Activated T-helper 2 cell treated with anti-CD3 and anti-CD28 coated beads, Interferon-gamma antibody, Interleukin-2, Interleukin-4, amounts not matched to agents 10 μg/mL and 5 μg/mL and 100 μg/mL, durations not matched to agents 14 hours and 24 hours and 36 hours (primary cell): ENCODE results near the gene TEAD1. TPM values are rescaled to one million over a fixed set of nuclear protein-coding genes. Genes with fewer than 3 reads are reported as not detected.

Experiments
- DNase-seq: peaks from one replicate; pipeline ENCODE4 v3.0.0; 2021; ENCODE audit warnings: low spot score
- H3K27ac Mint-ChIP-seq: one replicate; pipeline ENCODE4 v1.8.0; 2021; ENCODE audit warnings: mixed read lengths
- H3K27me3 Mint-ChIP-seq: one replicate; pipeline ENCODE4 v1.8.0; 2021; ENCODE audit warnings: low read depth, mixed read lengths
- H3K36me3 Mint-ChIP-seq: one replicate; pipeline ENCODE4 v1.8.0; 2021; ENCODE audit warnings: low read depth, mixed read lengths
- H3K4me1 Mint-ChIP-seq: one replicate; pipeline ENCODE4 v1.8.0; 2021; ENCODE audit warnings: low read depth, mixed read lengths
- H3K4me3 Mint-ChIP-seq: one replicate; pipeline ENCODE4 v1.8.0; 2021; ENCODE audit warnings: low read depth, mild to moderate bottlenecking, moderate library complexity, mixed read lengths
- H3K9me3 Mint-ChIP-seq: one replicate; pipeline ENCODE4 v1.8.0; 2021; ENCODE audit warnings: mixed read lengths
- intact Hi-C: fragments of 100-400 bp; cut with micrococcal nuclease; formaldehyde crosslinking; loops from one replicate; pipeline ENCODE4 v1.15.1; 2023
- total RNA-seq: library from RNA; stranded (reverse); gene quantifications from 2 replicates; pipeline ENCODE4 v1.2.3, GENCODE V29; 2022

Gene TEAD1
- total RNA-seq, 1 donor from 2014 or later = 1.3 TPM

DNA sequence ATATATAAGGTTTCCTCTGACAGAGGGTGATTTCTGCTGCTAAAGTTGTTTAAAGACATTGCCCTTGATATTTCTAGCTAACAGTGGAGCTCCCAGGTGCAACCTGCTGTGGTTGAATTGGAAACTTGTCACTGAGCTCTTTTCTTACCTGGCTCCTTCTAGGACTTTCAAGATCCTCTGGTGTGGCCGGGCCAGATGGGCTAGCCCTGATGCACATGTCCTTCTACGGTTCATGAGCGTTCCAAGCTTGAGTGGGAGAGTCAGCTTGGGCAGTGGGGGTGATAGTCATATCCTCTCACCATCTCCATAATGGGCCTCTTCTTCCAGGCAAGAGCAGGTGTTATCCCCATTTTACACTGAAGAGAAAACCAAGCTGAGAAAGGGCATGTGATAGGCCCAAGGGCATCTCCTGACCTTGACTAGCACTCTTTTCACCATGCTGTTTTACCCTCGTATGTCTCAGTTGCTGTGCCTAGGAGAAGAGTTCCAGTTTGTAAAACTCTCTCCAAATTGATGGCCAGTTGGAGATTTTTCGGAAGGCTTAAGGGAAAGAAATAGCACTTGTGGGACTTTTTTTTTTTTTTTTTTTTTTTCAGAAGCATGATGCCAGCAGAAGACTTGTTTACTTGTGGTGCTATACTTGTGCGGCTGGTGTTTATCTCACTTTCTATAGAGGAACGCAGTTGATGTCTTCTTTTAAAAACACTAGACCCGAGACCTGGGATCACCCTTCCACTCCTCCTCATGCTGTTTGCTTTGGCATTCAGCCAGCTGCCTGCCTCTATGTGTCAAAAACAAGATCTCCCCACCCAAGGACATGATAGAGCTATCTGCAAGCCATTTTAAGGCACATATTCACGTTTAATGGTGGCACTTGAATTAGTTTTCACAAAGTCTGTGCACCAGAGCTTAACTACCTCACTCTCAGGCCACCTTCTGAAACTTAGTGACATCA is 32.6 kb downstream of the TEAD1 start:
- Mint-ChIP-seq H3K27ac (no peak overlapping the region), H3K4me3 (no peak overlapping the region), H3K9me3 (no peaks in the 10 kb centered on the region), H3K36me3 (no peaks in the 10 kb centered on the region), H3K4me1 (no peaks in the 10 kb centered on the region), H3K27me3 (peaks cover 43% of the 10 kb centered on the region)
- no peak for DNase-seq
- intact Hi-C loops = no loop called here

DNA sequence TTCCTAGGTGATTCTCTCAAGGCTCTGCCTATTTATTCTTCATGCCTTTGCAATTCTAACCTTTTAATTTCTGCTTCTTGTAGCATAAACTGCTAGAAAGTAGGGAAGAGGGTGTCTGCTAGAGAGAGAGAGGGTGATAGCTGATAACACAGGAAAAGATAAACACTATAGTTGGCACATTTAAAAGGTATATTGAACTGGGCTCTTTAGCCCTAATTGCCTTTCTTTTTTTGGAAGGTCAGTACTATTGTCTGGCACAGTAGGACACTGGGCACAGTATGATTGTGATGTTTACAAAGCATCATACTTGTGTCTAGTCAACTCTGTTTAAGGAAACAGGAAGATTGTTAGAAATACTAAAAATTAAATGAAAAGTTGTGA is 33.3 kb downstream of the TEAD1 start:
- DNase-seq = no peak
- Mint-ChIP-seq H3K9me3 (no peaks in the 10 kb centered on the region), H3K36me3 (no peaks in the 10 kb centered on the region), H3K27me3 (peaks cover 44% of the 10 kb centered on the region), H3K4me1 (no peaks in the 10 kb centered on the region), H3K27ac (no peak overlapping the region), H3K4me3 (no peak overlapping the region)
- intact Hi-C loops = no loop called here

DNA sequence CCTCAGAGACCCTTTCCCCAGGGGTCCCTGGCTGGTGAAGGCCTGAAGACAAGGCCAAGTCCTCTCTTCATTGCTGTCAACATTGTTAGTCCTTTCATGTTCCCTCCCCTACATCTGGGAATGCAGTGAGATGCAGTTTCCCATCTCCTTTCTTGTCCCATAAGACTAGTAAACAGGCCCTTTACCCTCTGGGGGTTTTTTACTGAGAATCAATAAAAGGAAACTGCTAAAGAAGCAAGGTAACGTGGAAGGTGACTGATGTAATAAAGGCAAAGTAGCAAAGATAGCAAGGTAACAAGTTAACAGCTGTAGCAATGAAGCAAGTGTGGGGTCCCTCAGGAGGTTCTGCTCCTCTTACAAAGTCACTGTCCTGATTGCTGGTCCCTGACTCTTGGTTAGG is 37.3 kb downstream of the TEAD1 start:
- H3K4me1 Mint-ChIP-seq = no peaks in the 10 kb centered on the region
- peaks cover 57% of the 10 kb centered on the region for H3K27me3 Mint-ChIP-seq
- no peaks in the 10 kb centered on the region for H3K9me3 Mint-ChIP-seq
- intact Hi-C loops = no loop called here
- no peak overlapping the region for H3K4me3 Mint-ChIP-seq
- no peak for DNase-seq
- H3K36me3 Mint-ChIP-seq = no peaks in the 10 kb centered on the region
- H3K27ac Mint-ChIP-seq = no peak overlapping the region

DNA sequence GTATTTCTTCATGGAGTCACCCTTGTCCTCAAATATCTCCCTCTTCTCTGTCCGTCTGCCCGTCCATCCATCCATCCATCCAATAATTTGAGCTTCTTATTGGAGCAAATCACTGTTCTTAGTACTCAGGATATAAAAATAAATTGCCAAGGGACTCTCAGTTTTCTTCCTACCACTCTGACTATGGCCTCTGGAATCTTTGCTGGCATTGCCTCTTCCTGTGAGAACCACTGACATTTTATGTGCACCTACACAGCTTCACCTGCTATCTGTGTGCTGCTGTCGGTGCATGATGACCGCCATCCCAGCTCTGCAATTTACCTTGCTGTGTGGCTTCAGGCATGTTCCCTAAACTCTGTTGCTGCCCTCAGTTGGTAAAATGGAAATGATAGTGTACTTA is 37.9 kb downstream of the TEAD1 start:
- DNase-seq = no peak
- no peaks in the 10 kb centered on the region for H3K9me3 Mint-ChIP-seq
- H3K27ac Mint-ChIP-seq = no peak overlapping the region
- H3K36me3 Mint-ChIP-seq = no peaks in the 10 kb centered on the region
- H3K4me1 Mint-ChIP-seq = no peaks in the 10 kb centered on the region
- peaks cover 61% of the 10 kb centered on the region for H3K27me3 Mint-ChIP-seq
- no peak overlapping the region for H3K4me3 Mint-ChIP-seq
- intact Hi-C loops = no loop called here

DNA sequence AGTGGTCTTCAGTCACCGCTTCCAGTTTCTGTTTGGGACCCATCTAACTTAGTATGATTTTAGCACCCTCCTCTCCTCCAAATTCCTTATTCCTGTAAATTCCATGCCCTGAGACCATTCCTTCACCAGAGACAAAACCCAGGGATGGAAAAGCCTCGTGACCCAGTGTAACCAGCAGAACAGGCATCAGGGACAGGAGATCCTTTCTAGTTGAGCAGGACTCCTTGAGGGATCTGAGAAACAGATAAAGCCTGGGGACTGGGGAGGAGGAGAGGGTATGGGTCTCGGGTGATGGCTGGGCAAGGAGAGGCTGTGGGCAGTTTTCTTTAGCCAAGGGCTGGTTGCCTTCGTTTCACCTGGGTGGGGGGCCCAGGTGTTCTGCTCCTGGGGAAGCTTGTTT is 40.9 kb downstream of the TEAD1 start:
- H3K9me3 Mint-ChIP-seq = no peaks in the 10 kb centered on the region
- DNase-seq = no peak
- H3K4me3 Mint-ChIP-seq = no peak overlapping the region
- H3K27ac Mint-ChIP-seq = no peak overlapping the region
- peaks cover 59% of the 10 kb centered on the region for H3K27me3 Mint-ChIP-seq
- H3K36me3 Mint-ChIP-seq = no peaks in the 10 kb centered on the region
- intact Hi-C loops = no loop called here
- H3K4me1 Mint-ChIP-seq = peaks cover 12% of the 10 kb centered on the region

DNA sequence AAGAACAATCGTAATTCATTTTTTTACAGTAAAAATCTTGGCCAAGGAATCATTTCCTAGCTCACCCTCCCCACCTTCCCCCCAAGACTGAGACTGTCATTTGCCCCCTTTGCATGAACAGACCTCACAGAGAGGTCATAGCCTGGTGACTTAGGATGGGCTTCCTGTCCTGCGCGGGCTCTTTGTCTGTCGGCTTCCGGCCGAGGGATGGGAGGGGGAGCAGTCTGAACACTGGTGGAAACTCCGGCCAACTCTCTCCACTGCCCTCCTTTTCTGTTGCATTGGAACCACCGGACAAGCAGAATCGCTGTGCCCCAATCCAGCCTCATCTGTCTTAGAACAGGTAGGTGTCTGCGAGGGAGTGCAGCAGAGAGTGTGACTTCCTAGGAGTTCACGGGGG is 41.7 kb downstream of the TEAD1 start:
- Mint-ChIP-seq H3K4me3 (no peak overlapping the region), H3K4me1 (peaks cover 12% of the 10 kb centered on the region), H3K27ac (no peak overlapping the region), H3K27me3 (peaks cover 62% of the 10 kb centered on the region), H3K9me3 (no peaks in the 10 kb centered on the region), H3K36me3 (no peaks in the 10 kb centered on the region)
- DNase-seq = no peak
- intact Hi-C loops = no loop called here

DNA sequence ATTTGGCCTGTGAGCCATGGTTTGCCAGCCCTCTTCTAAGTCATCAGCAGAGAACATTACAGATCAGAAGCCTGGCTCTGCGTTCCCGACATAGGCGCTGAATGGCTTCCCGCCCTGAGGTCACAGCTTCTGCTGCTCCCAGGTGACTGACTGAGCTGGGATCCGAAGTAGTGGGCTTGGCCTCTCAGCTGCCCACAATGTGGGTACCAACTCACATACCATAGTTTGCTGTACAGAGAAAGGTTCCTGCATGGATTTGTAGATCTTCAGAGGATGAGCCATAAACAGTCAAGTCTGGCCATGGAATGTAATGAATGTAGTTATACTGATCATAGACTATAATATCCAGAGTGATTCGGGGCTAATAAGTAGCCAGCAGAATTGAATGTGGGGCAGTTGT is 42.6 kb downstream of the TEAD1 start:
- peaks cover 66% of the 10 kb centered on the region for H3K27me3 Mint-ChIP-seq
- no peak overlapping the region for H3K27ac Mint-ChIP-seq
- no peak for DNase-seq
- H3K4me3 Mint-ChIP-seq = no peak overlapping the region
- H3K9me3 Mint-ChIP-seq = no peaks in the 10 kb centered on the region
- no peaks in the 10 kb centered on the region for H3K36me3 Mint-ChIP-seq
- peaks cover 12% of the 10 kb centered on the region for H3K4me1 Mint-ChIP-seq
- intact Hi-C loops = no loop called here

DNA sequence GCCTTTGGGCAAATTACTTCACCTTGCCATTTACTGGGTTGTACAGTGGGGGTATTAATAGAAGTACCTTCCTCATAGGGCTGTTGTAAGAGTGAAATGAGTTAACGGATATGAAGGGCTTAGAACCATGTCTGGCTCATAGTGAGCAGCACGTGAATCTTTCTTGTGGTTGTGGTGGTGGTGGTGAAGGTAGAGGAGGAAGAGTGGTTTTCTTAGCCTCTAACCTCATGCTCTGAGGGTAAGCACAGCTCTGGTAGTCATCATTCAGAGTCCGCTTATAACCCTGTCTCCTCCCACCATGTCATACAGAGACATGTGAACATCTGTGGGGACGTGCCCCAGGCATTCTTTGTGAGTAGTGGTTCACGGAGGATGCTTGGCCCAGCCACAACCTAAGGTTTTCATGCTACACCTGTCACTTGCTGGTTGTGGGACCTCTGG is 43.6 kb downstream of the TEAD1 start:
- Mint-ChIP-seq H3K4me1 (peaks cover 12% of the 10 kb centered on the region), H3K9me3 (no peaks in the 10 kb centered on the region), H3K36me3 (no peaks in the 10 kb centered on the region), H3K27ac (no peak overlapping the region), H3K27me3 (peaks cover 67% of the 10 kb centered on the region), H3K4me3 (no peak overlapping the region)
- intact Hi-C loops = no loop called here
- peak; percentile 52 for DNase-seq

DNA sequence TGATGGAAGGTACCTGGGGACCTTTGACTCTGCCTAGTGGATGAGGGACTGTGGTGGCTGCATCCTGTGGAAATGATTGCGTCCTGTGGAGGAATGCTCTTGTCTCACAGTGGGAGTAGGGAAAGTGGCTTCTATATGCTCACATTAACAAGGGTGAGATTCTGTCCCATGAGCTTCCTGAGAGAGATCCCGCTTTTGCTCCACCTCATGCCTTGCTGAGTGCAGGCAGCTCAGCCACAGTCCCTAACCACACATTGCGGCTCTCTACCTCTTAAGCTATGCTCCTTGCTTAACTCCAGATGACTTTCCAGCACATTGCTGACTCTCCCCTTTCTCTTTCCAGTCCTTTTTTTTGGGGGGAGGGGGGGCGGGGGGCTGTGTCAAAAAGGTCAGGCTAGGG is 45.0 kb downstream of the TEAD1 start:
- no peaks in the 10 kb centered on the region for H3K9me3 Mint-ChIP-seq
- no peaks in the 10 kb centered on the region for H3K36me3 Mint-ChIP-seq
- H3K4me3 Mint-ChIP-seq = no peak overlapping the region
- no peak overlapping the region for H3K27ac Mint-ChIP-seq
- intact Hi-C loops = no loop called here
- peaks cover 69% of the 10 kb centered on the region for H3K27me3 Mint-ChIP-seq
- H3K4me1 Mint-ChIP-seq = peaks cover 13% of the 10 kb centered on the region
- no peak for DNase-seq

DNA sequence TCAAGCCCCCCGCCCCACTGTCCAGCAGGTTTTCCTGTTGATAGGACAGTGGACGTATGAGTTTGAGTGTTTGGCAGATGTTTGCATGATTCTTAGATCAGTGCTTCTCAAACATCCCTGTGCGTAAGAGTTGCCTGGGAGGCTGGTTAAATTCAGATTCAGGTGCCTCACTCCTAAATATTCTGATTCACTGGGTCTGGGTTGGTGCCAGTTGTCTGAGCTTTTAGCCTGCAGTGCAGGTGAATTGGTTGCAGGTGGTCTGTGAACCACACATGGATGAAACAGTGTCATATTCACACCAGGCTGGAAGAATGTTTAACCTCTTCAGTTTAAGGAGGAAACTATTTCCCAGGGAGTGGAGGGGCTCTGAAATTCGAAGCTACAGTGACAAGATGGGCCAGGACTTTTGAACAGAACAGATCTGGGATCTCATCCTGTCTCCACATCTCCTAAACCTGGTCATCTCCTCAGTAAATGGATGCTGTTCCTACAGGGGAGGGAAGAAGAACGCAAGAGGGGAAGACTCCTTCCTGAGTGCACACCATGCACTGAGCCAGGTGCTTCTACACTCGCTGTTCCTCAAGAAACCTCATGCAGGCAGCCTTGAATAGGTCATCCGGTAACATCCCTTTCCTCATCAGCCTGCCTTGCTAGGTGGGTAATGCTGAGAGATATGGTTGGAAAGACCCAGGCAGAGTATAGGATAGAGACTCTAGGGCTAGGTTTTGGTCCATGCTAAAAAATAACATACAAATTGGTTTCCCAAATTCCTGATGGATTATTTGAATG is 47.8 kb downstream of the TEAD1 start:
- Mint-ChIP-seq H3K4me1 (peaks cover 13% of the 10 kb centered on the region), H3K27me3 (peaks cover 58% of the 10 kb centered on the region), H3K36me3 (no peaks in the 10 kb centered on the region), H3K9me3 (no peaks in the 10 kb centered on the region), H3K27ac (no peak overlapping the region), H3K4me3 (no peak overlapping the region)
- intact Hi-C loops = no loop called here
- DNase-seq = no peak

DNA sequence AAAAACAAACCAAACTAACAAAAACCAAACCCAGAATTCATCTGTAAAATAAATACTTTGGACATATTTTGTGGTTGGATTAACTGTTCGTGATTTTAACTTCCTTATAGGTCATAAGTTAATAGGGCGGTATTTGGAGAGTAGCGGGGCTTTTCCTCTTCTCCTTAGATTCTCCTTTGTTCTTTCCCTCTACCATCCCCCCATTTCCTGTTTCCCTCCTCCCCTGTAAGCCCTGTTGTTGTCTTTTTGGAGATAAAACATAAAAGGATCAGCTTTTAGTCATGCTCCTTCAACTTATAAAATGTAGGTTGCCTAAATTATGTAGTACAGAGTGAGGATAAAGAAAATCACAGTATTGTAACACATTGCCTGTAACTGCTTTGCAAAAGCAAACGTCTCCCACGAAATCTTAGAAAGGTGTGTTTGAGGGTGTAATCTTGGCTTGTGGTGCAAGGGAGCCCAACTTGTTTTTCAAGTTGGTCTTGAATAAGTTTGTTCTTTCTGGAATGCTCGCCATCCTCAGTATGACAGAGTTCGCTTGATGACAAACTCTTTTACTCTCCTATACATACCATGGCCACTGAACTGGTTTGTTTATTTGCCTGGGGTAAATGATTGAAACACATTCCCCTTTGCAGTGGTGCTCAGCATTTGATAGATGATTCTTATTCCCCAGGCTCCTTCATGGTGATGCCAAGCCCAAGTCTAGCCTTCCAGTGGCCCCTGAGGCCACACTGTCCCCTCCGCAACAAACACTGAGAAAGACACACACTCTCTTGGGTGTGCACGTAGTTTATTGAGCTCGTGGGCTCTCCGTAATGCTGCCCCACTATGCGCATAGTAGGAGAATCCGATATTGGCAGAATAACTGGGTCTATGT is 49.4 kb downstream of the TEAD1 start:
- no peaks in the 10 kb centered on the region for H3K9me3 Mint-ChIP-seq
- H3K4me1 Mint-ChIP-seq = peaks cover 1% of the 10 kb centered on the region
- peaks cover 55% of the 10 kb centered on the region for H3K27me3 Mint-ChIP-seq
- no peak for DNase-seq
- H3K27ac Mint-ChIP-seq = no peak overlapping the region
- intact Hi-C loops = no loop called here
- H3K4me3 Mint-ChIP-seq = no peak overlapping the region
- no peaks in the 10 kb centered on the region for H3K36me3 Mint-ChIP-seq

DNA sequence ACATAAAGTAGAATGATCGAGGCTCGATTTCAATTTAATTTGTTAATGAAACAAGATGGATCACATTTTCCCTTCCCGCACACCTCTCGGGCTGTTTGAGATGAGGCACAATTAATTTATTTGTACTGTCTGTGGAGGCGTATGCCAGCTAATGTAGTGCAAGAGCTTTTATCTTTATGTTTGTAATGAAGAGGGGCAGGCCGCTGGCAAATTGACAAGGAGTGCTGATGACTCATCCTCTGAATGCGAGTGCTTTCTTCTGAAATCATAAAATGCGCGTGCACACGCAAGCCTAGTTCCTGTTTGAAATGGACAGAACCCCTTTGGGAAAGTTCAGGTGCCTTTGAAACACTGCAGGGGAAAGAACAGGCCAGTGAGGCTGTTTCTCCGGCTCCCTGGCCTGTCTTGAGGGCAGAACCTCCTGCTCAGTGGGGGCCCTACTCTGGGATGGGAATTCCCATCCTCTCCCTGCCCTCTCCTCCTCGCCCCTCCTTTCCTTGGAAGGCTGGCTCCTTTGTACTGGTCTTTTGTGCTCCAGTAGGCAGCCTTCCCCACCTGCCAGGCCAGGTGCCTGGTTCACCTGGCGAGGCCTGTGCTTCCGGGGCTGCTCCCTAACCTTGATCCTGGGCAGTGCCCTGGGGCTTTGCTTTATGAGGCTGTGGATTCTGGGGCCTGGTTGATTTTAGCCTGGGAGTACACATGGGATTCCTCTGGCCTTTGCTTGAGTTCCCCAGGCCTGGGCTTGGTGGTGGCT is 50.3 kb downstream of the TEAD1 start:
- intact Hi-C loops = no loop called here
- no peaks in the 10 kb centered on the region for H3K9me3 Mint-ChIP-seq
- H3K27me3 Mint-ChIP-seq = peaks cover 60% of the 10 kb centered on the region
- no peak for DNase-seq
- H3K27ac Mint-ChIP-seq = no peak overlapping the region
- H3K4me1 Mint-ChIP-seq = peaks cover 1% of the 10 kb centered on the region
- no peak overlapping the region for H3K4me3 Mint-ChIP-seq
- no peaks in the 10 kb centered on the region for H3K36me3 Mint-ChIP-seq
